Caco-2 (cell line): Measurements from ENCODE around the gene DNAH7. TPM values are rescaled to one million over a fixed set of nuclear protein-coding genes. Genes with fewer than 3 reads are reported as not detected.

Source experiments
- BruUV-seq: library from RNA; stranded (reverse); fragments of 400-500 nt; replicated peaks from 2 replicates; lab custom pipeline; 2021; lab: Mats Ljungman, UMichigan
- CTCF ChIA-PET: fragments of 300-600 bp; sonication (Branson Sonifier 250); formaldehyde crosslinking; loops from one replicate; lab custom pipeline; 2022; ENCODE audit warnings: antibody characterized with exemption; lab: Charles Lee
- POLR2A ChIA-PET: fragments of 300-600 bp; sonication (Branson Sonifier 250); formaldehyde crosslinking; loops from one replicate; lab custom pipeline; 2022; ENCODE audit warnings: antibody characterized with exemption; lab: Charles Lee
- DNase-seq, 2 experiments: peaks; one replicate each; pipeline versions ENCODE4 v3.0.0 to v3.0.0-alpha.2; 2020 to 2022
- H3K27me3 ChIP-seq: replicated peaks from 2 replicates; pipeline ENCODE4 v1.6.0; 2011; ENCODE audit warnings: low read length; ENCODE audit not compliant: control insufficient read depth, insufficient read depth
- H3K36me3 ChIP-seq: 2 replicates; pipeline ENCODE4 v1.5.1; 2011; ENCODE audit warnings: low read length; ENCODE audit not compliant: control insufficient read depth, insufficient read depth
- H3K4me1 ChIP-seq: fragments of 250-450 bp; sonication (Bioruptor Pico); 2 replicates; pipeline ENCODE4 v1.5.1; 2020; ENCODE audit warnings: mild to moderate bottlenecking
- H3K4me3 ChIP-seq: 2 replicates; pipeline ENCODE4 v1.5.1; 2011; ENCODE audit warnings: low read depth, mild to moderate bottlenecking, control low read depth, low read length
- H3K9me3 ChIP-seq: fragments of 250-450 bp; sonication (Bioruptor Pico); 2 replicates; pipeline ENCODE4 v1.5.1; 2020; ENCODE audit warnings: mild to moderate bottlenecking, moderate library complexity
- H3K27ac Mint-ChIP-seq: one replicate; pipeline ENCODE4 v1.8.0; 2022; ENCODE audit warnings: mixed read lengths; ENCODE audit not compliant: unreplicated experiment
- H3K27me3 Mint-ChIP-seq: one replicate; pipeline ENCODE4 v1.8.0; 2022; ENCODE audit warnings: mixed read lengths; ENCODE audit not compliant: insufficient read depth, unreplicated experiment
- H3K36me3 Mint-ChIP-seq: one replicate; pipeline ENCODE4 v1.8.0; 2022; ENCODE audit warnings: mild to moderate bottlenecking, mixed read lengths; ENCODE audit not compliant: insufficient read depth, unreplicated experiment
- H3K4me1 Mint-ChIP-seq: one replicate; pipeline ENCODE4 v1.8.0; 2022; ENCODE audit warnings: low read depth, mixed read lengths; ENCODE audit not compliant: unreplicated experiment
- H3K4me3 Mint-ChIP-seq: one replicate; pipeline ENCODE4 v1.8.0; 2022; ENCODE audit warnings: mild to moderate bottlenecking, moderate library complexity, mixed read lengths; ENCODE audit not compliant: unreplicated experiment
- H3K9me3 Mint-ChIP-seq: one replicate; pipeline ENCODE4 v1.8.0; 2022; ENCODE audit warnings: mixed read lengths; ENCODE audit not compliant: unreplicated experiment
- intact Hi-C: fragments of 100-400 bp; cut with micrococcal nuclease; formaldehyde crosslinking; loops from one replicate; pipeline ENCODE4 v1.10.0; 2022; ENCODE audit not compliant: unreplicated experiment
- total RNA-seq: library from RNA; stranded (reverse); gene quantifications from 2 replicates; pipeline ENCODE4 v1.2.3, GENCODE V29; 2022
- TF ChIP-seq, protein P1 (sequence below), 2 experiments: fragments of 200-600 bp in 1 of 2; IDR thresholded peaks; 1 replicate in 1 of 2; 2 replicates in 1 of 2; pipeline versions ENCODE4 v1.5.1 to v1.8.0; 2011 to 2022; ENCODE audit warnings: antibody characterized with exemption in 1 of 2, control low read depth in 1 of 2, inconsistent platforms in 1 of 2, low read depth in 1 of 2, low read length in 1 of 2, mild to moderate bottlenecking in 1 of 2, moderate library complexity in 1 of 2; ENCODE audit not compliant: insufficient read depth in 1 of 2, severe bottlenecking in 1 of 2, unreplicated experiment in 1 of 2

DNAH7 gene
- total RNA-seq, 1 experiment from 2014 or later: 0.16 TPM

- TF ChIP-seq, protein P1, sequence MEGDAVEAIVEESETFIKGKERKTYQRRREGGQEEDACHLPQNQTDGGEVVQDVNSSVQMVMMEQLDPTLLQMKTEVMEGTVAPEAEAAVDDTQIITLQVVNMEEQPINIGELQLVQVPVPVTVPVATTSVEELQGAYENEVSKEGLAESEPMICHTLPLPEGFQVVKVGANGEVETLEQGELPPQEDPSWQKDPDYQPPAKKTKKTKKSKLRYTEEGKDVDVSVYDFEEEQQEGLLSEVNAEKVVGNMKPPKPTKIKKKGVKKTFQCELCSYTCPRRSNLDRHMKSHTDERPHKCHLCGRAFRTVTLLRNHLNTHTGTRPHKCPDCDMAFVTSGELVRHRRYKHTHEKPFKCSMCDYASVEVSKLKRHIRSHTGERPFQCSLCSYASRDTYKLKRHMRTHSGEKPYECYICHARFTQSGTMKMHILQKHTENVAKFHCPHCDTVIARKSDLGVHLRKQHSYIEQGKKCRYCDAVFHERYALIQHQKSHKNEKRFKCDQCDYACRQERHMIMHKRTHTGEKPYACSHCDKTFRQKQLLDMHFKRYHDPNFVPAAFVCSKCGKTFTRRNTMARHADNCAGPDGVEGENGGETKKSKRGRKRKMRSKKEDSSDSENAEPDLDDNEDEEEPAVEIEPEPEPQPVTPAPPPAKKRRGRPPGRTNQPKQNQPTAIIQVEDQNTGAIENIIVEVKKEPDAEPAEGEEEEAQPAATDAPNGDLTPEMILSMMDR (IDR thresholded peaks at IDR 0.05; ENCODE audit: insufficient read depth in 1 of 2, low read depth in 1 of 2, low read length in 1 of 2, severe bottlenecking in 1 of 2, unreplicated experiment in 1 of 2): no peak
- Mint-ChIP-seq H3K4me3 (peak overlapping the region; percentile 30), H3K27ac (peak overlapping the region; percentile 50), H3K9me3 (no peaks in the 10 kb centered on the region), H3K4me1 (peaks cover 21% of the 10 kb centered on the region), H3K36me3 (no peaks in the 10 kb centered on the region), H3K27me3 (no peaks in the 10 kb centered on the region)
- Histone ChIP-seq H3K4me1 (peaks cover 15% of the 10 kb centered on the region), H3K27me3 (no peaks in the 10 kb centered on the region), H3K4me3 (no peak overlapping the region), H3K9me3 (no peaks in the 10 kb centered on the region), H3K36me3 (no peaks in the 10 kb centered on the region; the same call in 1 of the 2 replicates)
- intact Hi-C loops: no loop called here
- no peak for DNase-seq
- ChIA-PET POLR2A (no interaction called here), CTCF (no interaction called here)
- BruUV-seq: no TSS peak
Measured at GRCh38 chr2:195706161-195706900, 362.3 kb downstream of the DNAH7 start.

- Histone ChIP-seq H3K9me3 (peaks cover 7% of the 10 kb centered on the region; the same call in 1 of the 2 replicates), H3K27me3 (no peaks in the 10 kb centered on the region), H3K4me3 (no peak overlapping the region), H3K4me1 (no peaks in the 10 kb centered on the region), H3K36me3 (no peaks in the 10 kb centered on the region)
- peaks cover 9% of the 10 kb centered on the region for H3K9me3 Mint-ChIP-seq
- H3K36me3 Mint-ChIP-seq: no peaks in the 10 kb centered on the region
- H3K27ac Mint-ChIP-seq: no peak overlapping the region
- H3K4me1 Mint-ChIP-seq: no peaks in the 10 kb centered on the region
- H3K4me3 Mint-ChIP-seq: no peak overlapping the region
- BruUV-seq: no TSS peak
- intact Hi-C loops: no loop called here
- POLR2A ChIA-PET: no interaction called here
- DNase-seq: no peak
- TF ChIP-seq, protein P1 (IDR thresholded peaks at IDR 0.05; ENCODE audit: insufficient read depth in 1 of 2, low read depth in 1 of 2, low read length in 1 of 2, severe bottlenecking in 1 of 2, unreplicated experiment in 1 of 2): no peak
- CTCF ChIA-PET: no interaction called here
- H3K27me3 Mint-ChIP-seq: no peaks in the 10 kb centered on the region
Measured at GRCh38 chr2:195700480-195700879, 368.2 kb downstream of the DNAH7 start.

GRCh38 chr2:195697681-195698220 lies 370.9 kb downstream of the DNAH7 start:
- Histone ChIP-seq H3K36me3 (no peaks in the 10 kb centered on the region), H3K9me3 (peaks cover 7% of the 10 kb centered on the region; the same call in 1 of the 2 replicates), H3K4me3 (no peak overlapping the region), H3K27me3 (no peaks in the 10 kb centered on the region), H3K4me1 (no peaks in the 10 kb centered on the region)
- Mint-ChIP-seq H3K36me3 (no peaks in the 10 kb centered on the region), H3K9me3 (peaks cover 27% of the 10 kb centered on the region), H3K27ac (no peak overlapping the region), H3K27me3 (no peaks in the 10 kb centered on the region), H3K4me3 (no peak overlapping the region), H3K4me1 (no peaks in the 10 kb centered on the region)
- intact Hi-C loops: no loop called here
- no peak for DNase-seq
- CTCF ChIA-PET: no interaction called here
- POLR2A ChIA-PET: no interaction called here
- no TSS peak for BruUV-seq
- TF ChIP-seq, protein P1 (IDR thresholded peaks at IDR 0.05; ENCODE audit: insufficient read depth in 1 of 2, low read depth in 1 of 2, low read length in 1 of 2, severe bottlenecking in 1 of 2, unreplicated experiment in 1 of 2): no peak
